Erythroblast (primary cell): ENCODE results near the gene EMP3.

ENCODE experiments used
- GATA1 ChIP-seq: IDR thresholded peaks from 2 replicates; pipeline ENCODE4 v1.6.1; 2011; ENCODE audit warnings: low read depth, mild to moderate bottlenecking, control low read depth, low read length, moderate library complexity
- POLR2A ChIP-seq: IDR thresholded peaks from 2 replicates; pipeline ENCODE4 v1.6.1; 2011; ENCODE audit warnings: mild to moderate bottlenecking, low read length

- TF ChIP-seq POLR2A (no peak), GATA1 (no peak)
Observed at GRCh38 chr19:48365602-48366001, 40.2 kb downstream of the EMP3 start.
